IMR-90 (cell line): ENCODE data around the gene CFDP1. TPM values are rescaled to one million over a fixed set of nuclear protein-coding genes. Genes with fewer than 3 reads are reported as not detected.

Experiments
- ATAC-seq: fragments of 200-7000 bp; cut with Tn5 transposase; 2 replicates; pipeline ENCODE4 v1.9.1; 2020; ENCODE audit warnings: low read depth, mild to moderate bottlenecking, moderate library complexity
- BruUV-seq: library from RNA; stranded (reverse); fragments of 400-500 nt; replicated peaks from 2 replicates; lab custom pipeline; 2021; lab: Mats Ljungman, UMichigan
- CTCF ChIA-PET: fragments of 300-600 bp; formaldehyde crosslinking; extraction: SDS; loops from one replicate; lab custom pipeline; 2021; ENCODE audit warnings: antibody characterized with exemption; lab: Yijun Ruan, JAX
- POLR2A ChIA-PET: fragments of 300-600 bp; sonication (Branson Sonifier 250); formaldehyde crosslinking; loops from one replicate; lab custom pipeline; 2022; ENCODE audit warnings: antibody characterized with exemption; ENCODE audit not compliant: unreplicated experiment; lab: Charles Lee
- DNase-seq: peaks from one replicate; pipeline ENCODE4 v3.0.0; 2013
- H2AFZ ChIP-seq: replicated peaks from 2 replicates; pipeline ENCODE3; 2013; ENCODE audit warnings: low read length, mild to moderate bottlenecking; ENCODE audit not compliant: poor library complexity
- H2AK5ac ChIP-seq: 2 replicates; pipeline ENCODE4 v1.6.1; 2013; ENCODE audit warnings: low read depth, low read length, inconsistent platforms
- H2AK9ac ChIP-seq: replicated peaks from 2 replicates; pipeline ENCODE3; 2013; ENCODE audit warnings: mild to moderate bottlenecking, low read depth, low read length, moderate library complexity; ENCODE audit not compliant: poor library complexity
- H2BK120ac ChIP-seq: 2 replicates; pipeline ENCODE4 v1.6.1; 2013; ENCODE audit warnings: low read depth, low read length, inconsistent platforms
- H2BK15ac ChIP-seq: 3 replicates; pipeline ENCODE4 v1.6.1; 2013; ENCODE audit warnings: low read depth, low read length, inconsistent platforms
- H2BK20ac ChIP-seq: 2 replicates; pipeline ENCODE4 v1.6.1; 2013; ENCODE audit warnings: low read depth, mild to moderate bottlenecking, inconsistent platforms, low read length, moderate library complexity
- H2BK5ac ChIP-seq: 2 replicates; pipeline ENCODE4 v1.6.1; 2013; ENCODE audit warnings: mild to moderate bottlenecking, low read depth, low read length, inconsistent platforms; ENCODE audit not compliant: poor library complexity, severe bottlenecking
- H3K14ac ChIP-seq: replicated peaks from 2 replicates; pipeline ENCODE4 v1.6.1; 2013; ENCODE audit warnings: low read depth, low read length, inconsistent platforms
- H3K18ac ChIP-seq: 2 replicates; pipeline ENCODE4 v1.6.1; 2013; ENCODE audit warnings: low read depth, low read length, control low read depth
- H3K23ac ChIP-seq: 2 replicates; pipeline ENCODE4 v1.6.1; 2013; ENCODE audit warnings: low read depth, low read length, inconsistent platforms
- H3K27ac ChIP-seq: 2 replicates; pipeline ENCODE4 v1.5.1; 2013; ENCODE audit warnings: mild to moderate bottlenecking, control low read depth, low read length; ENCODE audit not compliant: insufficient read depth
- H3K27me3 ChIP-seq: 2 replicates; pipeline ENCODE4 v1.6.1; 2013; ENCODE audit warnings: low read length; ENCODE audit not compliant: control insufficient read depth, insufficient read depth
- H3K36me3 ChIP-seq: 2 replicates; pipeline ENCODE4 v1.6.1; 2013; ENCODE audit warnings: low read length, mixed read lengths; ENCODE audit not compliant: control insufficient read depth, insufficient read depth
- H3K4ac ChIP-seq: 2 replicates; pipeline ENCODE4 v1.6.1; 2013; ENCODE audit warnings: low read depth, low read length, inconsistent platforms
- H3K4me1 ChIP-seq: 2 replicates; pipeline ENCODE4 v1.6.1; 2013; ENCODE audit warnings: low read length, mixed read lengths; ENCODE audit not compliant: control insufficient read depth, insufficient read depth
- H3K4me2 ChIP-seq: 2 replicates; pipeline ENCODE4 v1.6.1; 2013; ENCODE audit warnings: low read depth, mild to moderate bottlenecking, control low read depth, low read length, moderate library complexity
- H3K4me3 ChIP-seq: 2 replicates; pipeline ENCODE4 v1.5.1; 2013; ENCODE audit warnings: low read depth, mild to moderate bottlenecking, control low read depth, low read length, moderate library complexity; ENCODE audit not compliant: insufficient read depth
- H3K56ac ChIP-seq: 2 replicates; pipeline ENCODE4 v1.6.1; 2013; ENCODE audit warnings: low read length, inconsistent platforms; ENCODE audit not compliant: insufficient read depth; ENCODE audit errors: extremely low read depth
- H3K79me1 ChIP-seq, 2 experiments: 2 replicates each; pipeline ENCODE4 v1.6.1; 2013; ENCODE audit warnings: low read length in 2 of 2, inconsistent platforms in 1 of 2, low read depth in 1 of 2
- H3K9ac ChIP-seq: 2 replicates; pipeline ENCODE4 v1.6.1; 2013; ENCODE audit warnings: low read depth, low read length, control low read depth
- H3K9me1 ChIP-seq: 2 replicates; pipeline ENCODE4 v1.6.1; 2013; ENCODE audit warnings: low read length, inconsistent platforms; ENCODE audit not compliant: insufficient read depth
- H3K9me3 ChIP-seq: 2 replicates; pipeline ENCODE4 v1.6.1; 2013; ENCODE audit warnings: low read length; ENCODE audit not compliant: control insufficient read depth, insufficient read depth
- H4K20me1 ChIP-seq: 2 replicates; pipeline ENCODE4 v1.6.1; 2013; ENCODE audit warnings: low read length, inconsistent platforms; ENCODE audit not compliant: insufficient read depth
- H4K5ac ChIP-seq: 2 replicates; pipeline ENCODE4 v1.6.1; 2013; ENCODE audit warnings: mild to moderate bottlenecking, low read depth, low read length, control low read depth
- H4K8ac ChIP-seq, 2 experiments: 2 replicates each; pipeline ENCODE4 v1.6.1; 2013; ENCODE audit warnings: low read depth in 2 of 2, low read length in 2 of 2, control low read depth in 1 of 2, inconsistent platforms in 1 of 2
- H4K91ac ChIP-seq: 2 replicates; pipeline ENCODE4 v1.6.1; 2013; ENCODE audit warnings: low read depth, low read length, inconsistent platforms; ENCODE audit not compliant: insufficient read depth
- BHLHE40 ChIP-seq: fragments of 150-350 bp; IDR thresholded peaks from 2 replicates; pipeline ENCODE4 v1.6.1; 2016; ENCODE audit warnings: mild to moderate bottlenecking, low read depth, low read length
- CEBPB ChIP-seq: IDR thresholded peaks from 2 replicates; pipeline ENCODE4 v1.6.1; 2012; ENCODE audit warnings: low read depth, low read length, improper control_type of control experiment
- CHD1 ChIP-seq: IDR thresholded peaks from 2 replicates; pipeline ENCODE4 v1.6.1; 2012; ENCODE audit warnings: low read depth, low read length, improper control_type of control experiment
- CTCF ChIP-seq: conservative IDR thresholded peaks from 2 replicates; pipeline ENCODE4 v1.5.1; 2012; ENCODE audit warnings: mild to moderate bottlenecking, low read depth, low read length, improper control_type of control experiment
- ELK1 ChIP-seq: fragments of 150-350 bp; IDR thresholded peaks from 2 replicates; pipeline ENCODE4 v1.6.1; 2016; ENCODE audit warnings: low read depth, mild to moderate bottlenecking, low read length, moderate library complexity, borderline replicate concordance
- FOS ChIP-seq: fragments of 150-350 bp; IDR thresholded peaks from 2 replicates; pipeline ENCODE4 v1.6.1; 2016; ENCODE audit warnings: low read depth, low read length
- MAFK ChIP-seq: IDR thresholded peaks from 2 replicates; pipeline ENCODE4 v1.6.1; 2012; ENCODE audit warnings: low read depth, low read length, improper control_type of control experiment
- MAZ ChIP-seq: IDR thresholded peaks from 2 replicates; pipeline ENCODE4 v1.6.1; 2012; ENCODE audit warnings: low read depth, mild to moderate bottlenecking, low read length, improper control_type of control experiment, moderate library complexity, borderline replicate concordance
- MXI1 ChIP-seq: IDR thresholded peaks from 2 replicates; pipeline ENCODE4 v1.6.1; 2012; ENCODE audit warnings: low read depth, mild to moderate bottlenecking, low read length, moderate library complexity, borderline replicate concordance
- NFE2L2 ChIP-seq: fragments of 150-350 bp; IDR thresholded peaks from 2 replicates; pipeline ENCODE4 v1.6.1; 2016; ENCODE audit warnings: low read depth, mild to moderate bottlenecking, low read length
- POLR2A ChIP-seq: IDR thresholded peaks from 2 replicates; pipeline ENCODE4 v1.6.1; 2012; ENCODE audit warnings: mild to moderate bottlenecking, low read depth, low read length
- RAD21 ChIP-seq: IDR thresholded peaks from 2 replicates; pipeline ENCODE4 v1.6.1; 2012; ENCODE audit warnings: low read length, improper control_type of control experiment
- RCOR1 ChIP-seq: IDR thresholded peaks from 2 replicates; pipeline ENCODE4 v1.6.1; 2012; ENCODE audit warnings: mild to moderate bottlenecking, low read length, improper control_type of control experiment; ENCODE audit not compliant: insufficient replicate concordance
- RFX5 ChIP-seq: IDR thresholded peaks from 2 replicates; pipeline ENCODE4 v1.8.0; 2012; ENCODE audit warnings: low read depth, mild to moderate bottlenecking, low read length, moderate library complexity
- SMC3 ChIP-seq: fragments of 150-350 bp; IDR thresholded peaks from 2 replicates; pipeline ENCODE4 v1.6.1; 2016; ENCODE audit warnings: low read depth, mild to moderate bottlenecking, antibody characterized with exemption, low read length, moderate library complexity
- USF2 ChIP-seq: fragments of 150-350 bp; IDR thresholded peaks from 2 replicates; pipeline ENCODE4 v1.6.1; 2017; ENCODE audit warnings: mild to moderate bottlenecking, antibody characterized with exemption, low read length, low read depth
- WGBS, 2 experiments: methylation state at CpG; one replicate each; pipeline versions ENCODE4 v1.1.5 to v1.1.7; 2013; ENCODE audit warnings: missing lambda C conversion rate in 2 of 2; ENCODE audit not compliant: insufficient read length in 1 of 2; ENCODE audit errors: extremely low coverage in 2 of 2; 5-methylcytosine and 5-hydroxymethylcytosine counted together
- dilution Hi-C: fragments of 300-500 bp; cut with HindIII; formaldehyde crosslinking; loops from one replicate; pipeline ENCODE4 v1.14.3; 2018; ENCODE audit warnings: low sequenced_read_pairs; ENCODE audit not compliant: unreplicated experiment
- in situ Hi-C: fragments of 300-500 bp; cut with MboI; formaldehyde crosslinking; loops from 3 replicates; pipeline ENCODE4 v1.14.3; 2019; ENCODE audit warnings: low sequenced_read_pairs, inconsistent platforms, mixed read lengths
- intact Hi-C: fragments of 100-400 bp; cut with micrococcal nuclease; formaldehyde crosslinking; loops from 2 replicates; pipeline ENCODE4 v1.10.0; 2022
- polyA plus RNA-seq, 3 experiments: library from polyadenylated mRNA; depleted of rRNA; stranded (reverse); fragments of >200 nt; gene quantifications; 2 replicates each; pipeline ENCODE4 v1.2.3, GENCODE V29; 2012; ENCODE audit warnings: low replicate concordance in 1 of 3
- total RNA-seq: library from RNA; depleted of rRNA; stranded (reverse); fragments of >200 nt; gene quantifications from 2 replicates; pipeline ENCODE4 v1.2.3, GENCODE V29; 2012

Gene CFDP1
- total and polyA plus RNA-seq, 2 of the 4 experiments (the other 2 are of a cell fraction), result 15.6 to 38.7 TPM

DNA sequence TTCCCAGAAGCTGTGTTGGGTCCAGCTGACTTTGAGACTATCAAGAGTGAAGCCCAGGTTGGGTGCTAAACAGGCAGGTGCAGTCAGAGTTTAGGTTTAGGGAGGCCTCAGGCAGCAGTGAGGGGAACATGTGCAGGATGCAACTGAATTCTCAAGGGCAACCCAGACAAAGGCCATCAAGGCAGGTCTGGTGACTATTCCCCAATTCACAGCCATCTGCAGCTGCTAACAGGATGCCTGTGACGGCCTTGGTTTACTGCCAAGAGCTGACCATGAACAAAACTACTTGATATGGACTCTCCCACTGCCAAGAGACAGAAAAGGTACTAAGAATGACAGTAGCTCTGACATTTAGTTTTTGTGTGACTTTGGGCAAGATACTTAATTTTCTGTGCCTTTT is 136.7 kb downstream of the CFDP1 start:
- Histone ChIP-seq H3K18ac (no peak overlapping the region), H2BK15ac (no peak overlapping the region), H2AFZ (no peak overlapping the region), H3K4me3 (no peak overlapping the region), H3K27ac (no peak overlapping the region), H2BK5ac (no peak overlapping the region), H2BK20ac (no peak overlapping the region), H2AK9ac (no peak overlapping the region), H3K4me2 (no peak overlapping the region), H4K5ac (no peak overlapping the region), H3K23ac (no peak overlapping the region), H4K91ac (no peak overlapping the region), H4K20me1 (no peaks in the 10 kb centered on the region), H3K14ac (no peak overlapping the region), H3K56ac (no peak overlapping the region), H3K4ac (no peak overlapping the region), H3K79me1 (peaks cover 0 to 15% of the 10 kb centered on the region in 2 experiments; a peak in 1 of 4 replicates), H4K8ac (no peak overlapping the region), H3K4me1 (peaks cover 7% of the 10 kb centered on the region), H3K9ac (no peak overlapping the region), H3K9me1 (peaks cover 14% of the 10 kb centered on the region), H3K36me3 (peaks cover 25% of the 10 kb centered on the region), H3K9me3 (no peaks in the 10 kb centered on the region), H2BK120ac (no peak overlapping the region), H2AK5ac (no peak overlapping the region), H3K27me3 (no peaks in the 10 kb centered on the region)
- CTCF ChIA-PET, result interaction anchor here (0.6 to 1.2 kb wide), 2 partner anchors 8 to 14 kb away, joined by 3 to 6 read pairs; no protein-coding TSS in a partner anchor
- BruUV-seq, result no TSS peak
- ATAC-seq (peak; percentile 54), DNase-seq (peak; percentile 77)
- WGBS, 2 experiments, result no CpG with 5 or more reads among the region's 1 CpG
- in situ Hi-C loops, result no loop called here
- POLR2A ChIA-PET, result no interaction called here
- intact Hi-C loops, result no loop called here
- dilution Hi-C loops, result no loop called here
- no peak for TF ChIP-seq ELK1
- TF ChIP-seq MAZ, result no peak
- no peak for TF ChIP-seq RCOR1
- no peak for TF ChIP-seq NFE2L2
- no peak for TF ChIP-seq RAD21
- no peak for TF ChIP-seq USF2
- TF ChIP-seq CHD1, result no peak
- no peak for TF ChIP-seq MAFK
- TF ChIP-seq CTCF, result no peak
- TF ChIP-seq POLR2A, result no peak
- no peak; the same call in 1 of the 2 replicates for TF ChIP-seq BHLHE40
- TF ChIP-seq MXI1, result no peak
- TF ChIP-seq RFX5, result no peak
- no peak for TF ChIP-seq CEBPB
- no peak for TF ChIP-seq FOS
- no peak for TF ChIP-seq SMC3
